Immature natural killer cell (primary cell): ENCODE results near the gene PRDM16. TPM values are rescaled to one million over a fixed set of nuclear protein-coding genes. Genes with fewer than 3 reads are reported as not detected.
A peak's percentile ranks its signal among the peaks of the same experiment; 100 is the strongest.
"Not testable (repeated sequence)": the region's sequence is repeated elsewhere in the genome, so short reads cannot be mapped to it uniquely, and the experiment has no call there.

Source experiments
- DNase-seq, 3 donors: peaks; one replicate each; pipeline ENCODE4 v3.0.0; 2022; ENCODE audit warnings: mixed read lengths in 1 of 3
- H3K27ac Mint-ChIP-seq, 6 donors: one replicate each; pipeline ENCODE4 v1.8.0; 2020; ENCODE audit warnings: mixed read lengths in 6 of 6, mild to moderate bottlenecking in 5 of 6, inconsistent platforms in 4 of 6, moderate library complexity in 3 of 6
- H3K27me3 Mint-ChIP-seq, 3 donors: one replicate each; pipeline ENCODE4 v1.8.0; 2020 to 2021; ENCODE audit warnings: low read depth in 3 of 3, mild to moderate bottlenecking in 3 of 3, mixed read lengths in 3 of 3, moderate library complexity in 3 of 3, inconsistent platforms in 1 of 3
- H3K36me3 Mint-ChIP-seq, 3 donors: one replicate each; pipeline ENCODE4 v1.8.0; 2020; ENCODE audit warnings: mixed read lengths in 3 of 3, inconsistent platforms in 2 of 3, mild to moderate bottlenecking in 2 of 3
- H3K4me1 Mint-ChIP-seq, 2 donors: one replicate each; pipeline ENCODE4 v1.8.0; 2020; ENCODE audit warnings: inconsistent platforms in 2 of 2, mild to moderate bottlenecking in 2 of 2, mixed read lengths in 2 of 2, moderate library complexity in 1 of 2
- H3K4me3 Mint-ChIP-seq, 5 donors: one replicate each; pipeline ENCODE4 v1.8.0; 2020; ENCODE audit warnings: mild to moderate bottlenecking in 5 of 5, mixed read lengths in 5 of 5, inconsistent platforms in 3 of 5, moderate library complexity in 3 of 5
- H3K9me3 Mint-ChIP-seq, 6 donors: one replicate each; pipeline ENCODE4 v1.8.0; 2020; ENCODE audit warnings: mild to moderate bottlenecking in 6 of 6, mixed read lengths in 6 of 6, inconsistent platforms in 4 of 6, moderate library complexity in 3 of 6
- polyA plus RNA-seq, 3 donors: library from polyadenylated mRNA; unstranded; fragments of 300-500 nt; fragmentation: Illumina TruSeq; gene quantifications; one replicate each; pipeline ENCODE4 v1.2.3, GENCODE V29; 2021

The PRDM16 gene
- polyA plus RNA-seq, 3 donors from 2014 or later = 0.17 to 0.29 (median 0.22) TPM

GRCh38 chr1:3161176-3161840, 92.3 kb downstream of the PRDM16 start:
- no peaks in the 10 kb centered on the region for H3K9me3 Mint-ChIP-seq
- no peaks in the 10 kb centered on the region for H3K36me3 Mint-ChIP-seq
- no peaks in the 10 kb centered on the region for H3K4me1 Mint-ChIP-seq
- no peak for DNase-seq
- H3K27ac Mint-ChIP-seq = no peak overlapping the region
- H3K27me3 Mint-ChIP-seq = peaks cover 0 to 6% (median 4%) of the 10 kb centered on the region in 3 donors
- peak overlapping the region in 1 of 5 donors; percentile 42 for H3K4me3 Mint-ChIP-seq

GRCh38 chr1:3162322-3162882, 93.4 kb downstream of the PRDM16 start:
- no peak overlapping the region for H3K4me3 Mint-ChIP-seq
- no peak for DNase-seq
- no peak overlapping the region for H3K27ac Mint-ChIP-seq
- no peaks in the 10 kb centered on the region for H3K36me3 Mint-ChIP-seq
- H3K9me3 Mint-ChIP-seq = no peaks in the 10 kb centered on the region
- no peaks in the 10 kb centered on the region for H3K4me1 Mint-ChIP-seq
- peaks cover 0 to 4% (median 3%) of the 10 kb centered on the region in 3 donors for H3K27me3 Mint-ChIP-seq

- Mint-ChIP-seq H3K9me3 (no peaks in the 10 kb centered on the region), H3K4me3 (no peak overlapping the region), H3K36me3 (no peaks in the 10 kb centered on the region), H3K27me3 (peaks cover 0 to 3% (median 2%) of the 10 kb centered on the region in 3 donors), H3K27ac (no peak overlapping the region), H3K4me1 (no peaks in the 10 kb centered on the region)
- DNase-seq = no peak
These were observed 94.4 kb downstream of the PRDM16 start for GRCh38 chr1:3163356-3163755.

GRCh38 chr1:3164671-3165070, 95.7 kb downstream of the PRDM16 start:
- Mint-ChIP-seq H3K36me3 (no peaks in the 10 kb centered on the region), H3K4me1 (no peaks in the 10 kb centered on the region), H3K27ac (no peak overlapping the region), H3K27me3 (no peaks in the 10 kb centered on the region), H3K9me3 (no peaks in the 10 kb centered on the region), H3K4me3 (no peak overlapping the region)
- no peak for DNase-seq

- not testable (repeated sequence) for H3K27ac Mint-ChIP-seq, H3K4me3 Mint-ChIP-seq, H3K4me1 Mint-ChIP-seq, H3K27me3 Mint-ChIP-seq, DNase-seq, H3K36me3 Mint-ChIP-seq, H3K9me3 Mint-ChIP-seq
These were observed 96.2 kb downstream of the PRDM16 start for GRCh38 chr1:3165189-3165588.

- Mint-ChIP-seq H3K9me3 (no peaks in the 10 kb centered on the region), H3K4me3 (no peak overlapping the region), H3K27ac (no peak overlapping the region), H3K27me3 (peaks cover 0 to 3% (median 0%) of the 10 kb centered on the region in 3 donors), H3K4me1 (no peaks in the 10 kb centered on the region), H3K36me3 (no peaks in the 10 kb centered on the region)
- no peak for DNase-seq
These were observed 97.4 kb downstream of the PRDM16 start for GRCh38 chr1:3166206-3166918.

GRCh38 chr1:3167255-3167654, 98.3 kb downstream of the PRDM16 start:
- no peak overlapping the region for H3K27ac Mint-ChIP-seq
- peaks cover 0 to 3% (median 0%) of the 10 kb centered on the region in 3 donors for H3K27me3 Mint-ChIP-seq
- no peak for DNase-seq
- no peaks in the 10 kb centered on the region for H3K4me1 Mint-ChIP-seq
- no peak overlapping the region for H3K4me3 Mint-ChIP-seq
- no peaks in the 10 kb centered on the region for H3K36me3 Mint-ChIP-seq
- H3K9me3 Mint-ChIP-seq = no peaks in the 10 kb centered on the region

- no peaks in the 10 kb centered on the region for H3K36me3 Mint-ChIP-seq
- H3K4me3 Mint-ChIP-seq = no peak overlapping the region
- no peak for DNase-seq
- H3K4me1 Mint-ChIP-seq = no peaks in the 10 kb centered on the region
- H3K27me3 Mint-ChIP-seq = peaks cover 0 to 8% (median 6%) of the 10 kb centered on the region in 3 donors
- H3K27ac Mint-ChIP-seq = no peak overlapping the region
- H3K9me3 Mint-ChIP-seq = no peaks in the 10 kb centered on the region
These were observed 99.7 kb downstream of the PRDM16 start for GRCh38 chr1:3168678-3169077.

- H3K9me3 Mint-ChIP-seq = no peaks in the 10 kb centered on the region
- H3K4me1 Mint-ChIP-seq = no peaks in the 10 kb centered on the region
- no peaks in the 10 kb centered on the region for H3K36me3 Mint-ChIP-seq
- H3K4me3 Mint-ChIP-seq = no peak overlapping the region
- no peak for DNase-seq
- H3K27ac Mint-ChIP-seq = no peak overlapping the region
- peaks cover 0 to 8% (median 7%) of the 10 kb centered on the region in 3 donors for H3K27me3 Mint-ChIP-seq
These were observed 100.8 kb downstream of the PRDM16 start for GRCh38 chr1:3169665-3170356.

GRCh38 chr1:3170561-3171453, 101.8 kb downstream of the PRDM16 start:
- no peaks in the 10 kb centered on the region for H3K9me3 Mint-ChIP-seq
- H3K27ac Mint-ChIP-seq = no peak overlapping the region
- no peaks in the 10 kb centered on the region for H3K36me3 Mint-ChIP-seq
- H3K27me3 Mint-ChIP-seq = peaks cover 0 to 8% (median 7%) of the 10 kb centered on the region in 3 donors
- no peak for DNase-seq
- H3K4me1 Mint-ChIP-seq = no peaks in the 10 kb centered on the region
- peak overlapping the region in 1 of 5 donors; percentile 18 for H3K4me3 Mint-ChIP-seq

GRCh38 chr1:3171761-3172160, 102.8 kb downstream of the PRDM16 start:
- Mint-ChIP-seq H3K36me3 (no peaks in the 10 kb centered on the region), H3K4me3 (no peak overlapping the region), H3K9me3 (no peaks in the 10 kb centered on the region), H3K27ac (no peak overlapping the region), H3K4me1 (no peaks in the 10 kb centered on the region), H3K27me3 (peaks cover 0 to 8% (median 7%) of the 10 kb centered on the region in 3 donors)
- DNase-seq = no peak

- Mint-ChIP-seq H3K4me1 (no peaks in the 10 kb centered on the region), H3K36me3 (no peaks in the 10 kb centered on the region), H3K4me3 (no peak overlapping the region), H3K27ac (no peak overlapping the region), H3K9me3 (no peaks in the 10 kb centered on the region), H3K27me3 (peaks cover 0 to 8% (median 7%) of the 10 kb centered on the region in 3 donors)
- no peak for DNase-seq
These were observed 103.7 kb downstream of the PRDM16 start for GRCh38 chr1:3172431-3173380.
